GM19023 (cell line): ENCODE measurements around the gene RNU2-63P.
"Not testable (repeated sequence)": the region's sequence is repeated elsewhere in the genome, so short reads cannot be mapped to it uniquely, and the experiment has no call there.

ENCODE experiments used
- ATAC-seq: cut with Tn5 transposase; IDR thresholded peaks from one replicate; pipeline ENCODE4 v1.9.1; 2021; ENCODE audit warnings: mild to moderate bottlenecking, moderate library complexity; ENCODE audit not compliant: unreplicated experiment

Gene RNU2-63P

DNA sequence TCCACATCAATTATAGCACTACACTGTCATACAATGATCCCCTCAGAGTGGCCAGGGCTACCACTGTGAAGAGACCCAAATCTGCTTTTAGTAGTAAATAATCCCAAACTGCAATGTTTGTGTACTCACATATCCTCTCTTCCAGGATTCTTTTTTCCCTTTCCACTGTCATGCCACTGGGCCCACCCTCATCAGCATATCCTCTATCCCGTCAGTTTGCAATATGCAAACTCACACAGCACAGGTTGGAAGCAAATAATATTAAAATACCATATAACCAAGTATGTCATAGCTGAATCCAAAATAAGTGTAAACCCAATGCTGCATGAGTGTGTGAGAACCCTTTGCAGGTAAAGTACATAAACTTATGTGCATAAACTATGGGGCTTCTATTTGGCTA lies 28.9 kb downstream of the RNU2-63P start:
- ATAC-seq = not testable (repeated sequence)

DNA sequence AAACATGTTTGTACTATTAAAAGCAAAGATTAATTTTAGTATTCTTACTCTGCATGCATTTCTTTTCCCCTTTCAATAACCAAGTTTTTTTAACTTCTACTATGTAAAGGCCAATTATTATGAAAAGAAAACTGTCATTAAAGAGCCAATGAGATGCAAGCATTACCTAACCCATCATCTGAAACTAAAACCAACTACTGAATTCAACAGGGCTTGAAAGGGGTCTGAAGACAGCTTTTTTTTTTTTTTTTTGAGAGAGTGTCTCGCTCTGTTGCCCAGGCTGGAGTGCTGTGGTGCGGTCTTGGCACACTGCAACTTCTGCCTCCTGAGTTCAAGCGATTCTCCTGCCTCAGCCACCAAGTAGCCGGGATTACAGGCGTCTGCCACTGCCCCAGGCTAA lies 30.4 kb downstream of the RNU2-63P start:
- not testable (repeated sequence) for ATAC-seq

DNA sequence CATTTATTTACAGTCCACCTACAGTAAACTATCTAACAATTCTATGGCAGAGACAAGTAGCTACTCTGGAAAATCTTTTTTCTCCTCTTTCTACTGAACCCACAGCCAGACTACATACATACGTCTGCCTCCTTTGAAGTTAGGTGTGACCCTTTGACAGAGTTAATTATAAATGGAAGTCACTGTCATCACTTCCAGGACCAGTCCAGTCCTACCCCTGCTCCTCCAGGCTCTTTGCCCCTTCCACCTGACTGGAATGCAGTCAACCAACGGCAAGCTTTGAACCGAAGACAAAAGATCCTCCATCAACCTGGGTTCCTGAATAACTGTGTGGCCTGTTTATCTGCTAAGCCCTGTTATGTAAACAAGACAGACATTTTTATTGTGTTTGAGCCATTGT lies 35.2 kb downstream of the RNU2-63P start:
- ATAC-seq = not testable (repeated sequence)

DNA sequence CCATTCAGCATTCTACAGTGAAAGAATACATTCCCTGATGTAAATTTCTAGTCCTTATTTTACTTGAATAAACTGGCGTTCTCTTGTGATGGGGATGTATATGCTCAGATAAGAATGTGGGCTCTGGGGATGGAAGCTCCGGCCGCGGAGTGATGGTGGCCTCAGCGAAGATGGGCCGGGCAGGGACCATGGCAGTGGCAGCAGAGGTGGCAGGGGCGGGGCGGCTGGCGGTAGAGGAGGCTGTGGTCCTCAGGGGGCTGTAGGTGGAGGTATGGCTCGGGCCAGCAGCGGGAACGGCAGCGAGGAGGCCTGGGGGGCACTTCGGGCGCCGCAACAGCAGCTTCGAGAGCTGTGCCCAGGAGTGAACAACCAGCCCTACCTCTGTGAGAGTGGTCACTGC lies 44.0 kb downstream of the RNU2-63P start:
- ATAC-seq = not testable (repeated sequence)
